NCI-H524 treated with DMSO at 0.1 percent for 48 hours (cell line): ENCODE data around the gene EPN2.

Source experiments
- DNase-seq: peaks from one replicate; lab custom pipeline; 2025; lab: John Stamatoyannopoulos, UW

Gene EPN2

GRCh38 chr17:19294443-19294842 lies 57.3 kb downstream of the EPN2 start:
- no peak for DNase-seq

DNA sequence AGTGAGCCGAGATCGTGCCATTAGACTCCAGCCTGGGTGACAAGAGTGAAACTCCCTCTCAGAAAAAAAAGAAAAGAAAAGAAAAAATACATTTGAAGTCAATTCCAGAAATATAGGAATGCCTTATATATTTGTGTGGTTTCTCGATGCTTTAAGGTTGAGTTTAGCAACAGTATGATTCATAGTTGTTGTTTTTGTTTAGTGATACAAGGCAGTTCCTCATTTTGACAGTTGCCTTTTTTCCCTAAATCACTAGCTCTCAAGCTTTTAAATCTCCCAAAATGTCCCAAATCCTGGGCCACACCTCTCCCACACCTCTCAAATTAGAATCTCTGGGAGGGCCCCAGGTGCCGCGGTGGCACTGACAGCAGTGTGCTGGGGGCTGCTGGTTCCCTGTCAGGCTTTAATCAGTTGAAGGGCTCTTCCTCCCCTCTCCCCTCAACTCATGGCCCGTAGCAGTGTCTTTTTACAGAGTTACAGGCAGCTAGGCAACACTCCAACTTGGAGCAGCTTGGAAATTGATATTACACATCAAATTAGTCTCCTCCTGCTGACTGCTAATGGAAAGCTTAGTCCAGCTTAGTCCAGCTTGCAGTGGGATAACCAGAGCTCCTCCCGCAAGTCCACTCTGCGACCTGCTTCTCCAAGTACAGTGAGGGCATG lies 58.4 kb downstream of the EPN2 start:
- DNase-seq: no peak

GRCh38 chr17:19296786-19297778 lies 59.9 kb downstream of the EPN2 start:
- DNase-seq: no peak

GRCh38 chr17:19298569-19299213 lies 61.5 kb downstream of the EPN2 start:
- DNase-seq: no peak

DNA sequence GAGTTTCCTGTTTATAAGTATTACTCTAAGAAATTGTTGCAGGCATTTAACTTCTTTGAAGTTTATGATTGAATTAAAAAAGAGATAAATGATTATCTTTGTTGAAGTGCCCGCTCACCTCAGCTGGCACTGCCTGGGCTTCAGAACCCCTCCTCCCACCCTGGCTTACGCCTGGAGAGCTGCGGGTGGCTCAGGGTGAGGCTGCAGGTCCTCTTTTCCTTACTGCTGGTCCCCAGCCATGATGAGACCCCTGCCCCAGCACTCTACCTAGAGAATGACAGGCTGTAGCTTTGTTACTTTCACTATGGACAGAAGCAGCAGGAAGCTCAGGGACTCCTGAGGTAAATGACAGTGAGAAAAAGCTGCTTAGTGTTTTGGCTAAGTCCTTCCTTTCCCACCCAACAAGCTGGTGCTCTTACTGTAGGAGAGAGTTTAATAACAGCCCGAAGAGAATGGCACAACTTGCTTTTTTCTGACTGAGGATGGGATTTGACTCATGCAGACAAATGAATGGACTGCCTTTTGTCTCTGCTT lies 62.1 kb downstream of the EPN2 start:
- DNase-seq: no peak

DNA sequence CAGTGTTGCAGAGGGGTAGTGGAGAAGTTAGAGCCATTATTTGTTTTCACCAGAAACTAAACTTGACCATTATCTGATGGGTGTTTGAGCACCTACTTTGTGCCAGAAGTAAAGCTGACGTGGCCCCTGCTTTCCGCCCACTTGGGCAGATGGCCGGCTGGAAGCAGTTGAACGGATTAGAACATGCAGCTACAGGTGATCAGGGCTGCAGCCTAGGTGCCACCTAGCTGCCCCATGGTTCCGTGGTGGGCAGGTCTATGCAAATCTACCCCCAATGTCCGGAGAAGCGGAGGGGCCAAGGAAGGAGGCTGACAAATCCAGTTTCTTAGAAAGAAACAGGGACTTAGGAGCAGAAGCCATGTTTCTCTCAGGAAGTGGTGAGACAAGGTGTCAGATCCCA lies 62.7 kb downstream of the EPN2 start:
- no peak for DNase-seq

DNA sequence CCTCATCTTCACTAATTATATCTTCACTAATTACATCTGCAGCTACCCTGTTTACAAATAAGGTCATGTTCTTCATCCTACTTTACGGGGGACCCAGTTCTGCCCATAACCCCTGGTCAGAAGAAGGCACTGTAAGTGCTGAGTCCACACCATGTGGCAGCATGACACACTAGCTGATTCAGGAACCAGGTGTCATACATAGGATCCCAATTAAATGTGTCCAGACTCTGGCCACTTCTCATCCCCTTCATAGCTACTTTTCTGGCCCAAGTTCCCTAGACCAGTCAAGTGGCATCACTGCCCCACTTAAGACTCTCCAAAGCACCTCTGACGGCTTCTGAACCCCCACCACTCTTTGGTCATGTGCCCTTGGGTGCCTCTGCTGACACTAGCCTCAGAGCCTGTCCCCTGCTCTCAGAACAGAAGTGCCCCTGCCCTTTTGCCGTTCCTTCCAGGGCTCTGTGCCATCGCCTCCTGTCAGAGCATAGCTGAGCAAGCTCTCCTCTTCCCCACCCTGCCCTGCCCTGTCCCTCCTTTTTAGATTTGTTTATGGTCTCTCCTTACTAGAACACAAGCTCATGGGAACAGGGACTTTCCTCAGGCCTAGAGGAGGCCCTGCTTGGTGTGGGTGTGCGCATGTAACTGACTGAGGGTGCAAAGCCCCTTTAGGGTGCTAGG lies 64.2 kb downstream of the EPN2 start:
- no peak for DNase-seq

- no peak for DNase-seq
Observed at GRCh38 chr17:19301973-19302372, 64.8 kb downstream of the EPN2 start.

- no peak for DNase-seq
Observed at GRCh38 chr17:19302791-19303331, 65.7 kb downstream of the EPN2 start.

- no peak for DNase-seq
Observed at GRCh38 chr17:19303367-19303776, 66.2 kb downstream of the EPN2 start.

DNA sequence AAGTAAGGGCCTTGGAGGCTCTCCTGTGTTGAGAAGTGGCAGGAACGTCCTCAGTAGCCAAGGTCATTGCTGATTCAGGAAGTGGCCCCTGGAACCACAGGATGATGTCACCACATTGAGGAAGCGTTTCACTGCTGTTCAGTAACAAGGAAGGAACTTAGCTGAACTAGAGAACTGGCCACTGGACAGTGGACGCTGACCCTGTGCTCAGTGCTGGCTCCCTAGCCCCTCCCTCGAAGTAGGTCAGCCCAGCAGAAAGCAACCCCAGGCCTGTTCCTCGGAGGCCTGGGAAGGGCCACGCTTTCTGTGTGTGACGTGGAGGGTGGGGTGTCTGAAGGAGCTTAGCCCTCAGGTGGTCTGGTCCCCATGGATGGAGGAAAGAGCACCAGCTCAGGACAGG lies 67.0 kb downstream of the EPN2 start:
- DNase-seq: no peak

GRCh38 chr17:19304751-19305150 lies 67.6 kb downstream of the EPN2 start:
- DNase-seq: no peak

DNA sequence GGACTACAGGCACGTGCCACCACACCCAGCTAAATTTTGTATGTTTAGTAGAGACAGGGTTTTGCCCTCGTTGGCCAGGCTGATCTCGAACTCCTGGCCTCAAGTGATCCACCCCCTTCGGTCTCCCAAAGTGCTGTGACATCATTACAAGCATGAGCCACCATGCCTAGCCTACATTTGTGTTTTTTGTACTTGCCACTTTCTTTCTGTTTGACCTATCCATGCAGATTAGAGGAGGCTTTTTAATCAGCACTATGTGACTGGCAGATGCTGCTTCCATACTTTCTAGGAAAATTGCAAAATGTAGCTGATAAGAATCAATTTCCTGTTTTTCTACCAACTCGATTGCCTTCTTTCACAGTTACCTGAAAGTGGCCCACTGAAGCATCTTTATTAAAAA lies 68.1 kb downstream of the EPN2 start:
- no peak for DNase-seq

- no peak for DNase-seq
Observed at GRCh38 chr17:19305761-19306159, 68.6 kb downstream of the EPN2 start.

- no peak for DNase-seq
Observed at GRCh38 chr17:19306160-19307111, 69.3 kb downstream of the EPN2 start.

- DNase-seq: no peak
Observed at GRCh38 chr17:19307521-19307920, 70.4 kb downstream of the EPN2 start.

DNA sequence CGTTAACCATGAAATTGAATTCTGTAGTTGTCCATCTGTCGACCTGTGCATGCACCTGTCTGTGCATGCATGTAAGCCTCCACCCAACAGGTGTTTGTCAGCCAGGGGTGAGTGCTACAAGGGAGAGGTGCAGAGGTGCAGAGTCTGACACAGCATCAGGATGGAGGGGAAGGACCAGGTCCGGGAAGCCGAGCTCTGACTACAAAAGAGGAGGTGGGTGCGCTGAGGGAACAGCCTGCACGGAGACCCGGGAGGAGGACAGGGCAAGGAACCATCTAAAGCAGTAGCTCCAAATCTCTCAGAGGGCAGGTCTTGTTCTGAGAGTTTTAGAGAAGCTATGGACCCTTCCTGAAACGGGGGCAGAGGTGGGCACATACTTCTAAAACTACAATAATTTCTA lies 71.2 kb downstream of the EPN2 start:
- no peak for DNase-seq

DNA sequence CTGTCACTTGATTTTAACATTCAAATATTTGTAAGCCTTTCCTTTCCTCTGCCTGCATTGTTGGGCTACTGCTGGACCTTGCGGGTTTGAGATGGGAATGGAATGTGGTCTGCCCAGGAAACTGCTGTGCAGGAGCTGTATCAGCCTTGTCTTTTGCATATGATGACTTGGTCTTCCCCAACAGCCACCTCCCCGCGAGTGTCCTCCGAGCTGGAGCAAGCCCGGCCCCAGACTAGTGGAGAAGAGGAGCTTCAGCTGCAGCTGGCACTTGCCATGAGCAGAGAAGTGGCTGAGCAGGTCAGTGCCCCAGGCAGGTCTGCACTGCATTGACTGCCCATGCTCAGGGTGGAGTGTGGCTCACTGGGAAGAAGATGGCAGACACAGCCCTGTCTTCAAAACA lies 72.5 kb downstream of the EPN2 start:
- DNase-seq: no peak

DNA sequence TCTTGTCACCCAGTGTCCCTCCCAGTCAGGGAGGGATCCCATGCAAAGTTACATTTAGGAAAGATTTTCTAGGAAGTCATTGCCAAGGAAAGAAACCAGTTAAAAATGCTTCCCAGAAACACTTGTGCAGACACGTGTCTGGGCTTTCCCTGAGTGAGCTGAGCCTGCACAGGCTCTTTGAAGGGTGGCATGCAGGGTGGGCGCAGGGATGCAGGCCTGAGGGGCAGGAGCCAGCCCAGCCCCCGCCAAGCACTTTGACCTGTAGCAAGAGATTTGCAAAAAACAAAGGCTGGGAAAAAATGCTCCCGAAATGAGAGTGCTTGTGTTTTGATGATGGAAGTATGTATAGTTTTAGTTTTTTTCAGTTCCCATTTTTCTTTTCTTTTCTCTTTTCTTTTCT lies 73.0 kb downstream of the EPN2 start:
- DNase-seq: no peak

- no peak for DNase-seq
Observed at GRCh38 chr17:19311016-19311415, 73.8 kb downstream of the EPN2 start.
